GM18868 (cell line): ENCODE data around the gene MRM3.
"Not testable (repeated sequence)": the region's sequence is repeated elsewhere in the genome, so short reads cannot be mapped to it uniquely, and the experiment has no call there.

Experiments
- ATAC-seq: cut with Tn5 transposase; IDR thresholded peaks from one replicate; pipeline ENCODE4 v1.9.1; 2021; ENCODE audit warnings: mild to moderate bottlenecking, moderate library complexity; ENCODE audit not compliant: unreplicated experiment

The MRM3 gene

DNA sequence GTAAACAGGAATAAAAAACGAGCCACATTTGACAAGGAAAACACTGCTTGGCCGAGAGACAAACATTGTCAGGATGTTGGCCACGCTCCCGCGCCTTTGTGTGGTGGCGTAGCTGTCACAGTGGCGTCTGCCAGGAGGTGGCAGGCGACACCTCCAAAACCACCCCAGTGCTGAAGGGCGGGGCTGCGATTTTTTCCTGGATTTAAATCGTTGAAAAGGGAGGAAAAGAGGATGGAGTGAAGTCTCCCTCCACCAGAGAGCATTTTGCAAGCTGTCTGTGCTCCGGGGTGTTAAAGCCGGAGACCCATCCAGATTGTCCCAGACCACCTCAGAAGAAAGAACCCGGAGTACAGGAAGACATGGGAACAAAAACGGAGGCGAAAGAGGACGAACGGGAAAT is 12.7 kb downstream of the MRM3 start:
- no peak for ATAC-seq

DNA sequence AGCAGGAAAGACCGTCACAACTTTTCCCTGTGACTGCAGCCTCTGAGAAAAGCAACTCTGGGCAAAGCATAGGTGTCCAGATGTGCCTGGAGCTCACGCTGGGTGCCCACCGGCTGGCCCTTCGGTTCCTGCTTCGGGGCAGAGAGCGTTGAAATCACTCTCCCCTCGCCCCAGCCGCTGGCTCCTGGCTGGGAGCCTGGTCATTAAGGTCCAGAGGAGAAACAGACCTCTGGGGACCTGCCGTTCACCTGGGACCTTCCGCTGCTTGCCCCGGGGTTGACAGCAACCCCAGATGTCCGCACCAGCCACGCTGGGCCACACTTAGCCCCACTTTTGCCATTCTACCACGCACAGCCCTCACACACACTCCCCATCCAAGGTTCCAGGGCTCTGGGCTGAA is 13.1 kb downstream of the MRM3 start:
- ATAC-seq, result no peak

DNA sequence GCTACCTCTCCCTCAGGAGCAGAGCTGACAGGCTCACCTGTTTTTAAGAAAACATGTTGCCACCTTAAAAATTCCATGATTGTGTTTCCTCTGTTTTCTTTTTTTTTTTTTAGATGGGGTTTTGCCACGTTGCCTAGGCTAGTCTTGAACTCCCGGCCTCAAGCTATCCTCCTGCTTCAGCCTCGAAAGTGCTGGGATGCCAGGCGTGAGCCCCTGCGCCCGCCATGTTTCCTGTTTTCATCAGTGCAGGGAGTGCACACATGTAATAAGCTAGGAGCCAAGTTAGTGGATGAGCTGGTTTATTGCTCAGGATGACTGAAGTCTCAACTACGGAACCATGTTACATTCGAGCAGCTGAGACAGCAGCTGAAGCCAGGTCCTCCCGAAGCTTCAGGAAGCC is 13.6 kb downstream of the MRM3 start:
- ATAC-seq, result no peak

GRCh38 chr17:796609-797008 is 14.5 kb downstream of the MRM3 start:
- no peak for ATAC-seq

DNA sequence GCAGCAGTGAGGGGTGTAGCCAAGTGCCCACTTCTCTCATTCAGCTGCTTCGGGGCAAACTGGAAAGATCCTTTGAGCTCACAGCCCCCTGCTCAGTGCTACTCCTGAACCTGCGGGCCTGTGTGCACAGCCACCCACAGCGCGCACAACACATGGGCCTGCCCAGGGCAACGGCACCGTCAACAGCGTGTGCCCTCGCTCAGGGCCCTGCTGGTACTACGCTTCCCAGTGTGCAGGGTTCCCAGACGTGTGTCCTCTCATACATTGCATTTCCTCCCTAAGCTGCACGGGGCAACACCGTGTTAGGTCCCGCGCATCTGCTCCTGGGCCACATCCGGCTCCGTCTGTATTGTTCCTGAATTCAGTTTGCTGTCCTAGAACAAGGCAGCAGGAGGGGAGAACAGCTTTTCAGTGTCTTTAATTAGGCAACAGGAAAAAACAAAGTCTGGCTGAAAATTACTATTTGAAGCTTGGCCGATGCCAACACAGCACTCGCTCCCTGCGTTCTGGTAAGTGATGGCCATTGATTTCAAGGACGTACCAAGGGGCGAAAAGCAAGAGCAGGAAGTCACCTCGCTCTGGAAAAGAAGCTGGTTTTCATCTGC is 15.2 kb downstream of the MRM3 start:
- no peak for ATAC-seq

DNA sequence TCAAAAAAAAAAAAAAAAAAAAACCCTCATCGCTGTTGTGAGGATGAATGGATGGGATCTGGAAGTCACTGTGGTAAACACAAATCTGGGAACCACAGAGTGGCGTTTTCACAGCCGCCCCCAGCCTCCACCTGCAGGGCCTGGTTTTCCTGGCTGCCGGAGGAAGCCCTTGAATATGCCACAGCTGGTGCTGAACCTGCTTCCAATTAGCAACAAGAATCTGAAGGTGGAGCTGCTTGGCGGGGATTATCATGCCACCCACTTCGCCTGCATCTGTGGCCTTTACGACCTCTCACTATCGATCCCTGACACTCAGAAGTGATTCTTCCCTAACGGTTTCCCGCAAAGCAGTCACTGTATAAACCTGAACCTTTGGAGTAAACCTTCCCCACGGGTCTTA is 16.1 kb downstream of the MRM3 start:
- no peak for ATAC-seq

DNA sequence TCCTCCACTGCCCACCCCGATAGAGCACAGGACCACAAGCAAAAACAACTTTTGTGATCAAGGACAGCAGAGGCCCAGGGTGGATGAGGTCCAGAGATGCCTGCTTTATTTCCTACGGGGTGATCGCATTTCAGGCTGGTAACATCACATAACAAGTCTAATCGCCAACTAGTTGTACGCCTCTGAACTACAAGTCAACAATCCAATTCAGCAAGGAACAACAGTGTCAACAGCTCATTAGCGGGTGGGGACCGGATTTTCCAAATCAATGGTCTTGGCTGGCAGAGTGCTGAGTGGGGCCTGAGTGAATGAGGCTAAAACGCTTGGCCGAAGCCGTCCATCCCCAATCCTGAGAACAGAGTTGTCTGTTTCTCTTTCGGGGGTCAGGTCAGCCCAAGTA is 17.1 kb downstream of the MRM3 start:
- ATAC-seq, result no peak

DNA sequence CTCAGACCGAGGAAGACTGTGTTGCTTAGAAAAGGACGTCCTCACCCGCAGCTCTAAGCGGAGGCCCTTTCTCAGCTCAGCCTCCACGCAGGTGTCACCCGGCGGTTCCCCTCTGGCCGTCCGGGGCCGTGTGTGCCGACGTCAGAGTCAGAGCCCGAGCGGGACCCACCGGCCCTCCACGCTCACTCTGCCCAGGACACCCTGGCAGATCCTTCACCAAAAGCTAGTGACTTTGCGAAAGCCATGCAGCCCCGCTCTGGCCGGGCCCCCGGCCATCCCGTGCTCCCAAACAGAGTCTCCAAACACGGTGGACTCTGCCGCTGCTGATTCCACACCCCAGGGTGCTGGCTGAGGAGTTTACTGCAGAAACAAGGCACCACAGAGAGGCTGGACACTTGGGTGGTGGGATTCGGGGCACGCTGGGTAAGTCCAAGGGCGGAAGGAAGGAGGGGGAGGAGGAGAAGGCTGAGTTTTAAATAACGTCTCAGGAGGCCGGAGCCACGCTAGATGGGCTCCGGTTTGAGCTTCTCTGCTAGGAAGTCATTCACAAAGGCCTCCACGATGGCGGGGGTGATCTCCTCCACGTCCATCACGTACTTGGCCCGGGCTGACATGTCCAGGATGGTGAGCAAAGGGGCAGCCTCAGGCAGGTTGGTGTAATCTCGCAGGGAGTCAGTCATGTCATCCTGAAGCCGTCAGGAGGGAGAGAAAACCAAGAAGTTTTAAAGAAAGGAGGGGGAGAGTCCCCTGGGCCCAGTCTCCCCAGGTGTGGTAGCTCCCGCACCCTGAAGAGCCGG is 18.5 kb downstream of the MRM3 start:
- ATAC-seq, result no peak

- ATAC-seq, result no peak
Observed at GRCh38 chr17:801660-802059, 19.5 kb downstream of the MRM3 start.

GRCh38 chr17:802481-802880 is 20.3 kb downstream of the MRM3 start:
- no peak for ATAC-seq

DNA sequence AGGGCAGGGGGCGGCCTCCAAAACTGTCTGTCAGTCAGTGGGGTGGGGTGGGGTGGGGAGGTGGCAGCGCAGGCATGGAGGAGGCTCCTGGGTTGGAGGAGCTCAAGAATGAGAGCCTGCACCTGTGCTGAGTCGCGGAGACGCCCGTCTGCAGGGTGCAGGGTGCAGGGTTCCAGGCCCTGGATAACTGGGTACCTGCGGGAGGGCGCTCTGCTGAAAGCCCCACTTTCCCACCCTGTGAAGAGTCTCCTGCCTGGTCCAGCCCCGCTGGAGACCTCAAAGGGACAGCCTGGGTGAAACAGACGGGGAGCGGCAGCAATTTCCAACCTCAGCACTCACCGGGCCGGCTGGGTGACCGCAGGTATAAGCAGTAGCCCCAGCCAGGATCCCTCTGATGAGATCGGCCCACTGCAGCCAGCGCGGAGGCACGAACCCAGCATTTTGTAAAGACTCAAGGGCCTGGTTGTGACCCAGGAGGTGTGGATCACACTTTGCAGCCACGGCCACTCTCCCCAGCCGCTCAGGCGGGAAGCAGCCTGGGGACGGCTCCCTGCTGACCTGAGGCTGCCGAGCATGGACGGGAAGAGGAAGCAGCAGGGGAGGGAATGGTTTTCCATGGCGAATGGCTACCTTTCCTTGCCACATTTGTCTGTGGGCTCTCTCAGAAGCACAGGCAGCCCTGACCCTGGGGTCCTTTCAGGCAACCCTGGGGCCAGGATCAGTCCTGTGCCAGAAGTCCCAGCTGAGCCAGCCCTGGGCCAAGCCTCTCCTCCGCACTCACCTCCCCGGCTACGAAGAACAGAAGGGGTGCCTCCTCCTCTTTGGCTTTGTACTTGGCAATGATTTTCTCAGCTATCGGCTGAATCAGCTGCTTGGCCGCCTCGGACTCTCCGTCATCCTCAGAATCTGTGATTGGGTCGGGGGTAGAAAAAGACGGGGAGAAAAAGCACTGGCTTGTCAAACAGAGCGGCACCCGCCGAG is 21.0 kb downstream of the MRM3 start:
- ATAC-seq, result no peak

- ATAC-seq, result no peak
Observed at GRCh38 chr17:804541-805435, 22.6 kb downstream of the MRM3 start.

DNA sequence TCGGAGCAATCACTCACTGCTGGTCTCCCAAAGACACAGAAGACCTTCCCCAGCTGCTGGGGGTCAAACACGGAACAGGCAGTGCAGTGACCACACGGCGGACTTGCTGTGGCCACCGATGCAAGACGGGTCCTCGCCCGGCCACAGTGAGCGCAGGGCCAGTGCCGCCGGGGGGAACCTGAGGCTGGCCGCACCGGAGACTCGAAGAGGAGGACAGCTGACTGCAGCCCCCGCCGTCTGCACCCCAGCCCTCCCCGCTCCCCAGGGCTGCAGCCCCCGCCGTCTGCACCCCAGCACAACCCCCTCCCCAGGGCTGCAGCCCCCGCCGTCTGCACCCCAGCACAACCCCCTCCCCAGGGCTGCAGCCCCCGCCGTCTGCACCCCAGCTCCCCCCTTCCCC is 23.7 kb downstream of the MRM3 start:
- not testable (repeated sequence) for ATAC-seq

- ATAC-seq, result no peak
Observed at GRCh38 chr17:806346-806745, 24.2 kb downstream of the MRM3 start.

DNA sequence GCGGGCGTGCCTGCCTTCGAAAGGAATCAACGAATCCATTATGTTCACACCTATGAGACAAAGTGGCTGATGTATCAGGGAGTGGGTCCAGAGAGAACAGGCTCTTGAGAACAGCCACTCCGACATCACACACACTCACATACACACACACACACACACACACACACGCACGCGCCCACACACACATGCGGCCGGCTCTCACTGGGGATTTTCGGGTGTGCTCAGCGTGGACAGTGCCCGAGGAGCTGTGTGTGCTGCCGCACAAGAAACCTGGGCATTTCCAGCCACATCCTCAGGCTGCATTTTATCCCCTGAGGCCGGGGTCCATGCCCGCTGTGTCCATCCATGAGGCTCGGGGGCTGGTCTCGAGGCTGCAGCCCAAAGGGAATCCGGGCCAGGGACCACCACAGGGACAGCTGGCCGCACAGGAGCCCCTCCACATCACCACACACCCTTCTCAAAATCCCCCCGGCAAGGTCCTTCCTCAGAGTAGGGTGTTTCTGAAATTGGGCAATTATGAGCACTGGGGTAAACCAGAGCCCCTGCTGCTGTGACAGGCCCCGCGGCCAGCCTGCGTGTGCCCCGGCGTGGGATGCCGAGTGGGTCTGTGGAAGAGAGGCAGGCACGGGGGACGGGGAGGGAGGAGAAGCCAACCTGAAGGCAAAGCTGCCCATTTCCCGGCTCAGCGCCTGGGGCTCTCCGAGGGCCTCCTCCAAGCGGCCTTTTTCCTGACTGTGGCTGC is 24.8 kb downstream of the MRM3 start:
- no peak for ATAC-seq

DNA sequence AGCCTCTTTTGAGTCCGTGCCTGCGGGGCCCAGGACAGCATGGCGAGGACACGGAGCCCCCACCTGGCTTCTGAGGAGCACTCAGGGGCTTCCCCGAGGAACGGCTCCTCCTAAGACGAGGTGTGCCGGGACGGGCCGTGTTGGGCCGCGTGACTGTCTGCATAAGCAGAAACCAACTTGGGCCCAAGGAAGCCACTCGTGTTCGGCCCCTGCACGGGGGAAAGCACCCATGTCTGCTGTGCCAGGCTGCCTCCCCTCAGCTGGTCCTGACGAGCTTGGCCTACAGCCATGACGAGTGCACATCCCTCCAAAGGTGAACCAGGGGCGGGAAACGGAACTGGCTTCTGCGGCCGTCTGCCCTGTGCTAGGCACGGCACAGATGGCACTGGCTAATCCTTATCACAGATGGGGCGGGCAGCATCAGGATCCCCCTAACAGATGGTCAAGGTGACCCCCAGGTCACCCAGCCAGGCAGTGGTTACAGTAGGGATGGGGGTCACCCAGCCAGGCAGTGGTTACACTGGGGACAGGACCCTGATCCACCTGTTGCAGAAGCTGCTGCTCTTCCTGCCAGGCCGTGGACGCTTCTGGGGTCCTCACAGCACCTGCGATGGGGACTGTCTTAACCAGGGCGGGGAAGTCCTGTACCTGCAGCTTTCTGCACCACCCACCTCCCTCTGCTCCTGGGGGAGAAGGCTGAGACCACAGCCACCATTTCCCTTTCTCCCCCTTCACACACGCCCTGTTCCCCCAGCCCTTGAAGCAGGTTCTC is 25.6 kb downstream of the MRM3 start:
- ATAC-seq, result no peak

DNA sequence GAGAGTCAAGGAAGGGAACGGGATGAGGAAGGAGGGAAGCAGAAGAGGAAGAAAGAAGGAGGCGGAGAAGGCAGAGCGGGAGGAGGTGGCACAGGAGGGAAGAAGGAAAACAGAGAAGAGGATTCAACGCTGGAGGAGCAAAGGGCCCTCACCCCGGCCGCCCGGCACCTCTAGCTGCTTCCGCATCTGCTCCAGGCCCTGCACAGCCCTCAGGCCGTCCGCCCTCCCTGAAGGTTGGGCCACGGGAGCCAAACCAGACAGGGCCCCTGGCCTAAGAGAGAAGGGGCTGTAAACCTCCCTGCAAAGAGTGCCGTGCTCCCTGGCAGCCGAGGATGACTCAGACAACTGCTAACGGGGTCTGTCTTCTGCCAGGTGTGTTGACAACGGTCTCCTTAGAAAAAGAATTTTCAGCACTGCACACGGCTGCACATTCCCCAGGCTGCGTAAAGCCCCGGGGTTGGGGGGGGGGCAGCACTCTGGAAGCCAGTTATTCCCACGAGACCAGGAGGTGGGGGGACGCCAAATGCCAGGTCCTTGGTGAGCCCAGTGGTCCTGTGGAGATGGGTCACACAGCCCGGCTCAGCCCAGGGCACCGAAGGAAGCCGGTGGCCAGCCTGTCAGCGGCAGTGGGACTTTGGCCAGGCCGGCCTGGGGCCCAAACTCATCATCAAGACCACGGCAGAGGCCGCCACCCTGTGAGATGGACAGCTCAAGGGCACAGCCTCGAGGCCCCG is 29.1 kb downstream of the MRM3 start:
- ATAC-seq, result no peak

- ATAC-seq, result no peak
Observed at GRCh38 chr17:812638-813204, 30.6 kb downstream of the MRM3 start.
